CD4-positive, CD25-positive, alpha-beta regulatory T cell (primary cell): Measurements from ENCODE around the gene ENG. TPM values are rescaled to one million over a fixed set of nuclear protein-coding genes. Genes with fewer than 3 reads are reported as not detected.
A peak's percentile ranks its signal among the peaks of the same experiment; 100 is the strongest.

Experiments
- ATAC-seq, 2 donors: fragments of 150-1000 bp; cut with Tn5 transposase; one replicate each; pipeline ENCODE4 v1.10.0; 2021; ENCODE audit warnings: low read depth in 2 of 2, moderate number of reproducible peaks in 2 of 2, moderate library complexity in 1 of 2
- DNase-seq, 3 donors: peaks; one replicate each; pipeline versions ENCODE4 v3.0.0 to v3.0.0-alpha.2; 2012 to 2022; ENCODE audit warnings: mixed read lengths in 1 of 3
- H3K27ac ChIP-seq: one replicate; pipeline ENCODE4 v1.7.0; 2013; ENCODE audit warnings: mild to moderate bottlenecking, low read length; ENCODE audit not compliant: insufficient read depth, poor library complexity, severe bottlenecking
- H3K27me3 ChIP-seq: one replicate; pipeline ENCODE4 v1.7.0; 2013; ENCODE audit warnings: low read length; ENCODE audit not compliant: control insufficient read depth, insufficient read depth
- H3K36me3 ChIP-seq: one replicate; pipeline ENCODE4 v1.7.0; 2013; ENCODE audit warnings: mild to moderate bottlenecking, low read length, moderate library complexity; ENCODE audit not compliant: control insufficient read depth, insufficient read depth
- H3K4me1 ChIP-seq: 2 replicates; pipeline ENCODE4 v1.7.0; 2013; ENCODE audit warnings: mild to moderate bottlenecking, low read length; ENCODE audit not compliant: insufficient read depth, control insufficient read depth, poor library complexity, severe bottlenecking
- H3K4me3 ChIP-seq: one replicate; pipeline ENCODE4 v1.7.0; 2013; ENCODE audit warnings: low read depth, mild to moderate bottlenecking, low read length, moderate library complexity
- H3K9me3 ChIP-seq, 2 experiments: 1 replicate in 1 of 2; 2 replicates in 1 of 2; pipeline ENCODE4 v1.7.0; 2013; ENCODE audit warnings: low read length in 2 of 2, mild to moderate bottlenecking in 1 of 2, moderate library complexity in 1 of 2; ENCODE audit not compliant: control insufficient read depth in 2 of 2
- H3K27ac Mint-ChIP-seq, 3 donors: one replicate each; pipeline ENCODE4 v1.8.0; 2020 to 2022; ENCODE audit warnings: mild to moderate bottlenecking in 3 of 3, mixed read lengths in 3 of 3, moderate library complexity in 2 of 3
- H3K27me3 Mint-ChIP-seq: one replicate; pipeline ENCODE4 v1.8.0; 2022; ENCODE audit warnings: mild to moderate bottlenecking, mixed read lengths
- H3K36me3 Mint-ChIP-seq: one replicate; pipeline ENCODE4 v1.8.0; 2020; ENCODE audit warnings: mixed read lengths
- H3K4me1 Mint-ChIP-seq, 4 donors: one replicate each; pipeline ENCODE4 v1.8.0; 2020 to 2022; ENCODE audit warnings: mixed read lengths in 4 of 4, mild to moderate bottlenecking in 1 of 4
- H3K4me3 Mint-ChIP-seq, 4 donors: one replicate each; pipeline ENCODE4 v1.8.0; 2020 to 2022; ENCODE audit warnings: mild to moderate bottlenecking in 4 of 4, mixed read lengths in 4 of 4, moderate library complexity in 3 of 4
- H3K9me3 Mint-ChIP-seq, 7 donors: one replicate each; pipeline ENCODE4 v1.8.0; 2020 to 2022; ENCODE audit warnings: mixed read lengths in 7 of 7, mild to moderate bottlenecking in 3 of 7, moderate library complexity in 2 of 7
- polyA plus RNA-seq, 4 donors: library from polyadenylated mRNA; unstranded; fragments of 300-500 nt; fragmentation: Illumina TruSeq; gene quantifications; one replicate each; pipeline ENCODE4 v1.2.3, GENCODE V29; 2021
- total RNA-seq: library from RNA; stranded (reverse); gene quantifications from one replicate; pipeline ENCODE4 v1.2.3, GENCODE V29; 2022

The ENG gene
- total and polyA plus RNA-seq, 5 donors from 2014 or later, result 0.71 to 3.6 (median 1.9) TPM

DNA sequence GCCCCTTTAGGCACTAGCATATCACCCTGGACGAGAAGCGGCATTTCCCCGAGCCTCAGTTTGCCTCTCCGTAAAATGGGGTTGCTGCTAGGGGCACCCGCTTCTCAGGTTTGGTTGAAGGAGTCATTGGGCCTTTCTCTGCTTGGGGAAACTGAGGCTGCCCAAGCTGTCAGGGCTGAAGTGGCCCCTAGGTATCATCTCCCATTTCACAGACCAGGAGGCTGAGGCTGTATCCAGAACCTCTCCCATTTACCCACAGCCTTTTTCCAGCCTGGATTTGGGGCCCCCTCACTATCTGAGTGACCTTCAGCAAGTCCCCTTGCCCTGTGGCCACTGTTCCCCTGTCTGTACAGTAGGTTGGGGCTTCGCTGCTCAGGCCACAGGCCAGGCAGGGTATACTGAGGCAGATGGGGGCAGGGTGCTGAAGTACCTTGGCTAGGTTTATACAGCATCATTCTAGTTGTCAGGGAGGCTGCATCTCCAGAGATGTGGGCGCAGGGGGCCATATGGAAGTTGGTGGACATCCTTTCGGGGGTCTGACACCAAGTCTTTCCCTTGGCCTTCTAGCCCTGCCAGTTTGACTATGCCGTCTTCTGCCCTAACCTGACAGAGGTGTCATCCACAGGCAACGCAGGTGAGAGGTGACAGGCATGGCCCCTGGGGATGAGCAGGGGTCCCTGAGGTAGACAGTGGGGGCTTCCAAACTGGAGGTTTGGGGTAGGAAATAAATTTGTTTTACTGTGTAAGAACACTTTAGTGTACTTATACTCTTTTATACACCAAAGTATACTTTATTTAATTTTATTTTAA is 43.9 kb downstream of the ENG start:
- no peak overlapping the region for H3K27ac ChIP-seq
- Mint-ChIP-seq H3K27me3 (no peaks in the 10 kb centered on the region), H3K9me3 (no peaks in the 10 kb centered on the region), H3K4me1 (peaks cover 0 to 6% (median 5%) of the 10 kb centered on the region in 4 donors), H3K27ac (no peak overlapping the region), H3K36me3 (peaks cover 14% of the 10 kb centered on the region), H3K4me3 (no peak overlapping the region)
- no peak overlapping the region for H3K4me3 ChIP-seq
- no peaks in the 10 kb centered on the region for H3K9me3 ChIP-seq
- no peak for ATAC-seq
- H3K36me3 ChIP-seq, result peaks cover 69% of the 10 kb centered on the region
- H3K4me1 ChIP-seq, result no peaks in the 10 kb centered on the region
- H3K27me3 ChIP-seq, result no peaks in the 10 kb centered on the region
- no peak for DNase-seq

DNA sequence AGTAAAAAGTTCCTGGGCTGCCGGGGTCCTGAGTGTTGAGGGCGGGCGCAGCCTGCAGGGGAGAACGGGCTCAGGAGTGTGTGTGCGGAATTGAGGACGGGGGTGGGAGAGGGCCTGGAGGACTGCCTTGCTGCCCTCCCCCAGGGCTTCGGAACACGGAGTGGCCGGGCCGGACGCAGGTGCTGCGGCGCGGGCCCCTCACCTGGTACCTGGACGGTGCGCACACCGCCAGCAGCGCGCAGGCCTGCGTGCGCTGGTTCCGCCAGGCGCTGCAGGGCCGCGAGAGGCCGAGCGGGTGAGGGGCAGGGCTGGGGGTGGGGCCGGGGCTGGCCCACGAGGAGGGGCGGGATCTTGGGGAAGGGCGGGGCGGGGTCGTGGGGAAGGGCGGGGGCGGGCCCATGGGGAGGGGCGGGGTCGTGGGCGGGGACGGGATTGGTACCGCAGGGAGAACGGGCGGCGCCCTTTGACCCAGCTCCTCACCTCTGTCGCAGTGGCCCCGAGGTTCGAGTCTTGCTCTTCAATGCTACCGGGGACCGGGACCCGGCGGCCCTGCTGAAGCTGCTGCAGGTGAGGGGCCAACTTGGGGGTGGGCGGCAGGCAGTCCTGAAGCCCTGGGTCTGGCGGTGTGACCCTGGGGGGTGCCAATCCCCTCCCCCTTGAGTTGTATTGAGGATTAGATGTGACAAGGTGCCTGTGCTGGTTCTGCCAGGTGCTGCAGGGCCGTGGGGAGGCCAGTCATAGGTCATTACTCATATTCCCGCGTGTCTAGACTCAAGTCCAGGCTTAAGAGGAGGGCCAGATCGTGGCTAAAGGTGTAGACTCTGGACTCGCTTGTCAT is 44.7 kb downstream of the ENG start:
- Mint-ChIP-seq H3K27ac (no peak overlapping the region), H3K9me3 (no peaks in the 10 kb centered on the region), H3K4me3 (no peak overlapping the region), H3K4me1 (peaks cover 0 to 8% (median 5%) of the 10 kb centered on the region in 4 donors), H3K36me3 (peaks cover 14% of the 10 kb centered on the region), H3K27me3 (no peaks in the 10 kb centered on the region)
- Histone ChIP-seq H3K4me1 (no peaks in the 10 kb centered on the region), H3K4me3 (no peak overlapping the region), H3K9me3 (no peaks in the 10 kb centered on the region), H3K36me3 (peaks cover 66% of the 10 kb centered on the region), H3K27ac (no peak overlapping the region), H3K27me3 (no peaks in the 10 kb centered on the region)
- no peak for DNase-seq
- ATAC-seq, result no peak

DNA sequence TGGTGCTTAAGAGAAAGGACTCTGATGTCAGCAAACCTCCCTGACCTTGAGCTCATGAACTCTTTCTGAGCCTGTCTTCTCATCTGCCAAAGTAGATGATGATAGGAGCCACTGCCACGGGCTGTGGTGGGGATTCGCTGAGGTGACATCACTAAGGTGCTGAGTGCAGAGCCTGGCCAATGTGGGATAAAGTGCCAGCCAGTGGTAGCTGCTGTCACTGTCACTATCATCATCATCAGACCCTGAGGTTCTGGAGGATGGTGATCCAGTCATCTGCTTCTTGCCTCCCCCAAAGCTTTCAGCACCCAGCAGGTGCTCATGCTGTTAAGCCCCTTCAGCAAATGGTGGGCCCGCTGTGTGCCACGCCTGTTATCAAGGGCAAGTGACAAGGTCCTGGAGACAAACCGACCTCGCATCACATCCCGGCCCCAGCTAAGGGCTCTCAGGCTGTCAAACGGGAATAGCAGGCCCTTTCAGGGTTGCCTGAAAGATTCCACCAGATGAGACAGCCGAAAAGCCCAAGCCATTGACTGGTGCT is 45.4 kb downstream of the ENG start:
- H3K27ac Mint-ChIP-seq, result no peak overlapping the region
- Histone ChIP-seq H3K4me3 (no peak overlapping the region), H3K4me1 (peaks cover 6% of the 10 kb centered on the region), H3K36me3 (peaks cover 63% of the 10 kb centered on the region), H3K9me3 (no peaks in the 10 kb centered on the region), H3K27me3 (no peaks in the 10 kb centered on the region), H3K27ac (no peak overlapping the region)
- ATAC-seq, result no peak
- H3K27me3 Mint-ChIP-seq, result no peaks in the 10 kb centered on the region
- peak overlapping the region in 2 of 4 donors; percentile 38 to 69 for H3K4me3 Mint-ChIP-seq
- peaks cover 0 to 15% (median 7%) of the 10 kb centered on the region in 4 donors for H3K4me1 Mint-ChIP-seq
- H3K9me3 Mint-ChIP-seq, result no peaks in the 10 kb centered on the region
- peaks cover 14% of the 10 kb centered on the region for H3K36me3 Mint-ChIP-seq
- no peak for DNase-seq

DNA sequence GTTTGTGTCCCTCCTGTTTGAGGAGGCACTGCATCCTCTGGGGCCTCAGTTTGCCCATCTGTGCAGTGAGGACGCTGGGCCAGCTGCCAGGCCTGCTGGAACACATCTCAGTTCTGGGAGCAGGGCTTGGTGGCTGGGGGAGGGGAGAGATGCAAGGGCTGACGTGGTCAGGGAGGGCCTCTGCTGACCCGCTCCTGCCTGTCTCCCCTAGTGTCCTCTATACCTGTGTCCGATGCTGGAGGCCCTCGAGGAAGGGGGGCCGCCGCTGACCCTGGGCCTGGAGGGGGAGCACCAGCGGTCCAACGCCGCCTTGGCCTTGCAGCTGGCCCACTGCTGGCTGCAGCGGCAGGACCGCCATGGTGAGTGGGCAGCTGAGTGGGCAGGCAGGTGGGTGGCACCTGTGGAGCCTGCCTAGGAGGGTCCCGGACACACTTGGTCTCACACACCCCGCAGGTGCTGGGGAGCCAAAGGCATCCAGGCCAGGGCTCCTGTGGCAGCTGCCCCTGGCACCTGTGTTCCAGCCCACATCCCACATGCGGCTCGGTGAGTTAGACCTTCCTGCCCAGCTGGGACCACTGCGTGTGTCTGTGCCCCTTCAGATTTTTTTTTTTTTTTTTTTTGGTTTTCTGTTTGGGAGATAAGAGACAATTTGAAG is 46.0 kb downstream of the ENG start:
- Mint-ChIP-seq H3K4me3 (peak overlapping the region in 1 of 4 donors; percentile 69), H3K9me3 (no peaks in the 10 kb centered on the region), H3K36me3 (peaks cover 14% of the 10 kb centered on the region), H3K27ac (no peak overlapping the region), H3K27me3 (no peaks in the 10 kb centered on the region), H3K4me1 (peaks cover 0 to 20% (median 10%) of the 10 kb centered on the region in 4 donors)
- no peak overlapping the region for H3K4me3 ChIP-seq
- peaks cover 12% of the 10 kb centered on the region for H3K4me1 ChIP-seq
- peaks cover 57% of the 10 kb centered on the region for H3K36me3 ChIP-seq
- H3K9me3 ChIP-seq, result no peaks in the 10 kb centered on the region
- no peak overlapping the region for H3K27ac ChIP-seq
- H3K27me3 ChIP-seq, result no peaks in the 10 kb centered on the region
- DNase-seq (no peak), ATAC-seq (no peak)

DNA sequence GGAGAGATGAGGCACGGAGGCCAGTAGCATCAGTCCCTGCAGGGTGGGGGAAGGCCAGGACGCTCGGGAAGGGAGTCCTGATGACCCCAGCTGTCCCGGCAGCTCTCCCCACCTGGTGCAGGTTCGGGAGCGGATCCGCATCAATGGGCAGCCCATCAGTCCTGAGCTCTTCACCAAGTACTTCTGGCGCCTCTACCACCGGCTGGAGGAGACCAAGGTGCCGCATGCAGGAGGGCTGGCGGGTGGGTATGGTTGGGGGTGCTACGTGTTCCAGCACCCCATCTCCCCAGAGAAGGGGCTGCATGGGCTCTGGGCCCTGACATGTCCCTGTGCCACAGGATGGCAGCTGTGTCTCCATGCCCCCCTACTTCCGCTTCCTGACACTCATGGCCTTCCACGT is 47.6 kb downstream of the ENG start:
- ATAC-seq, result no peak
- Mint-ChIP-seq H3K36me3 (peaks cover 14% of the 10 kb centered on the region), H3K9me3 (no peaks in the 10 kb centered on the region)

DNA sequence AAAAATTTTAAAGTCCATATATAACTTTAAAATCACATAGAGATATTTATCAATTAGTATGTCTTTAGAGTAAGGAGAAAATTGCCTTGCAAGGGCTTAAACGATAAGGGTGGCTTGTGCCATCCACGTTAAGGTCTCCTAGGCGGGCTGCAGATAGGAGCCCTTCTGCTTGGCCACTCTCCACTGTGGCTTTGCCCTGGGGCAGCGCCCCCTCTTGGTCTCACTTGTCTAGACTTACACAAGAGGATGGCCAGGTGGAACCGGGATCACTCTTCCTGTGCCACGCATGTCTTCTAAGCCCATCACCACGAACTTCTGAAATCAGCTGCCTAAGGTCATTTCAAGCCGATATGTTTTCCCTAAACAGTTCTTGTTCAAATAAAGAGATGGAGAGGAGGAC is 48.8 kb downstream of the ENG start:
- Histone ChIP-seq H3K4me1 (peaks cover 24% of the 10 kb centered on the region), H3K27me3 (no peaks in the 10 kb centered on the region), H3K36me3 (peaks cover 39% of the 10 kb centered on the region), H3K4me3 (no peak overlapping the region), H3K9me3 (no peaks in the 10 kb centered on the region), H3K27ac (no peak overlapping the region)
- H3K9me3 Mint-ChIP-seq, result no peaks in the 10 kb centered on the region
- no peaks in the 10 kb centered on the region for H3K27me3 Mint-ChIP-seq
- no peak overlapping the region for H3K4me3 Mint-ChIP-seq
- peak in 1 of 3 donors; percentile 49 for DNase-seq
- no peak for ATAC-seq
- H3K4me1 Mint-ChIP-seq, result peaks cover 0 to 38% (median 16%) of the 10 kb centered on the region in 4 donors
- H3K27ac Mint-ChIP-seq, result peak overlapping the region in 2 of 3 donors; percentile 47 to 70
- peaks cover 14% of the 10 kb centered on the region for H3K36me3 Mint-ChIP-seq

More for the DNA sequence above, 47.6 kb downstream of the ENG start:
- no peak for DNase-seq
- Mint-ChIP-seq H3K27me3 (no peaks in the 10 kb centered on the region), H3K4me1 (peaks cover 0 to 33% (median 14%) of the 10 kb centered on the region in 4 donors), H3K27ac (peak overlapping the region in 1 of 3 donors; percentile 48), H3K4me3 (peak overlapping the region in 2 of 4 donors; percentile 36 to 51)
- H3K36me3 ChIP-seq, result peaks cover 42% of the 10 kb centered on the region
- peaks cover 24% of the 10 kb centered on the region for H3K4me1 ChIP-seq
- H3K9me3 ChIP-seq, result no peaks in the 10 kb centered on the region
- H3K27ac ChIP-seq, result no peak overlapping the region
- no peak overlapping the region for H3K4me3 ChIP-seq
- H3K27me3 ChIP-seq, result no peaks in the 10 kb centered on the region
